PFSK-1 (cell line): ENCODE measurements around the gene ST8SIA1.

ENCODE experiments used
- FOXP2 ChIP-seq: optimal IDR thresholded peaks from 2 replicates; pipeline ENCODE3; 2011; ENCODE audit warnings: borderline replicate concordance, control low read depth, inconsistent platforms; ENCODE audit not compliant: insufficient read depth; ENCODE audit errors: extremely low read length, extremely low read depth
- POLR2AphosphoS5 ChIP-seq: IDR thresholded peaks from 2 replicates; pipeline ENCODE4 v1.6.1; 2012; ENCODE audit warnings: low read depth, mild to moderate bottlenecking, control low read depth, low read length, moderate library complexity
- REST ChIP-seq, 2 experiments: IDR thresholded peaks; 2 replicates each; pipeline versions ENCODE4 v1.6.1 to v1.8.0; 2011 to 2012; ENCODE audit warnings: low read depth in 2 of 2, low read length in 2 of 2, control low read depth in 1 of 2, inconsistent platforms in 1 of 2, mild to moderate bottlenecking in 1 of 2, moderate library complexity in 1 of 2; ENCODE audit not compliant: insufficient read depth in 1 of 2
- SIN3A ChIP-seq: IDR thresholded peaks from 2 replicates; pipeline ENCODE4 v1.6.1; 2012; ENCODE audit warnings: mild to moderate bottlenecking, low read length, moderate library complexity, borderline replicate concordance; ENCODE audit not compliant: insufficient read depth
- TAF1 ChIP-seq: IDR thresholded peaks from 2 replicates; pipeline ENCODE4 v1.6.1; 2012; ENCODE audit warnings: low read length, control low read depth, borderline replicate concordance; ENCODE audit not compliant: insufficient read depth

The ST8SIA1 gene

GRCh38 chr12:22257100-22257499 is 77.4 kb downstream of the ST8SIA1 start:
- TF ChIP-seq REST (IDR thresholded peaks at IDR 0.05; ENCODE audit: insufficient read depth in 1 of 2, low read depth in 2 of 2, low read length in 2 of 2) = no peak
- no peak for TF ChIP-seq FOXP2
- TF ChIP-seq TAF1 = no peak
- no peak for TF ChIP-seq POLR2AphosphoS5
- no peak for TF ChIP-seq SIN3A

GRCh38 chr12:22256605-22257004 is 77.9 kb downstream of the ST8SIA1 start:
- TF ChIP-seq TAF1 (no peak), REST (IDR thresholded peaks at IDR 0.05; ENCODE audit: insufficient read depth in 1 of 2, low read depth in 2 of 2, low read length in 2 of 2) (no peak), POLR2AphosphoS5 (no peak), SIN3A (no peak), FOXP2 (no peak)

GRCh38 chr12:22256041-22256441 is 78.5 kb downstream of the ST8SIA1 start:
- no peak for TF ChIP-seq SIN3A
- TF ChIP-seq FOXP2 = no peak
- no peak for TF ChIP-seq REST (IDR thresholded peaks at IDR 0.05; ENCODE audit: insufficient read depth in 1 of 2, low read depth in 2 of 2, low read length in 2 of 2)
- TF ChIP-seq TAF1 = no peak
- TF ChIP-seq POLR2AphosphoS5 = no peak

- TF ChIP-seq FOXP2 = no peak
- no peak for TF ChIP-seq SIN3A
- no peak for TF ChIP-seq REST (IDR thresholded peaks at IDR 0.05; ENCODE audit: insufficient read depth in 1 of 2, low read depth in 2 of 2, low read length in 2 of 2)
- TF ChIP-seq TAF1 = no peak
- no peak for TF ChIP-seq POLR2AphosphoS5
These were observed 79.4 kb downstream of the ST8SIA1 start for GRCh38 chr12:22255097-22255496.

- TF ChIP-seq FOXP2 (no peak), REST (IDR thresholded peaks at IDR 0.05; ENCODE audit: insufficient read depth in 1 of 2, low read depth in 2 of 2, low read length in 2 of 2) (no peak), SIN3A (no peak), POLR2AphosphoS5 (no peak), TAF1 (no peak)
These were observed 80.0 kb downstream of the ST8SIA1 start for GRCh38 chr12:22254478-22254877.
